Activated CD8-positive, alpha-beta T cell treated with anti-CD3 and anti-CD28 coated beads, Interleukin-2, amount 10 ng/mL, durations not matched to agents 7 days and 5 days (primary cell): ENCODE results near the gene PDE11A. TPM values are rescaled to one million over a fixed set of nuclear protein-coding genes. Genes with fewer than 3 reads are reported as not detected.

Source experiments
- ATAC-seq: fragments of 150-1000 bp; cut with Tn5 transposase; one replicate; pipeline ENCODE4 v1.10.0; 2021; ENCODE audit warnings: moderate library complexity
- CTCF ChIA-PET: fragments of 350-600 bp; sonication (Branson Sonifier 250); formaldehyde crosslinking; loops from one replicate; lab custom pipeline; 2021; ENCODE audit warnings: antibody characterized with exemption; lab: Charles Lee
- POLR2A ChIA-PET: fragments of 350-600 bp; sonication (Branson Sonifier 250); formaldehyde crosslinking; loops from one replicate; lab custom pipeline; 2021; ENCODE audit warnings: antibody characterized with exemption; lab: Charles Lee
- DNase-seq: peaks from one replicate; pipeline ENCODE4 v3.0.0-alpha.2; 2020
- H3K27ac Mint-ChIP-seq: one replicate; pipeline ENCODE4 v1.8.0; 2021; ENCODE audit warnings: mild to moderate bottlenecking, mixed read lengths
- H3K27me3 Mint-ChIP-seq: one replicate; pipeline ENCODE4 v1.8.0; 2021; ENCODE audit warnings: low read depth, mixed read lengths
- H3K36me3 Mint-ChIP-seq: one replicate; pipeline ENCODE4 v1.8.0; 2021; ENCODE audit warnings: low read depth, mixed read lengths
- H3K4me1 Mint-ChIP-seq: one replicate; pipeline ENCODE4 v1.8.0; 2021; ENCODE audit warnings: low read depth, mixed read lengths
- H3K4me3 Mint-ChIP-seq: one replicate; pipeline ENCODE4 v1.8.0; 2021; ENCODE audit warnings: mild to moderate bottlenecking, mixed read lengths
- H3K9me3 Mint-ChIP-seq: one replicate; pipeline ENCODE4 v1.8.0; 2022; ENCODE audit warnings: mixed read lengths; ENCODE audit not compliant: insufficient read depth
- total RNA-seq, 2 experiments: library from RNA; stranded (reverse); gene quantifications; one replicate each; pipeline ENCODE4 v1.2.3, GENCODE V29; 2021

The PDE11A gene
- total RNA-seq = not detected

GRCh38 chr2:178072383-178073301, at the start of gene PDE11A:
Gene PDE11A (minus strand): TSS chr2:178072777. CDS start chr2:178072437, 340 bp downstream.
- DNase-seq (peak; percentile 66), ATAC-seq (peak; percentile 94)
- ChIA-PET POLR2A (no interaction called here), CTCF (interaction anchor here (0.7 kb wide), 1 partner anchor 149 kb away, joined by 3 read pairs; no protein-coding TSS in a partner anchor)
- H3K4me1 Mint-ChIP-seq = peaks cover 9% of the 10 kb centered on the region
- no peak within 1 kb of the TSS for H3K27ac Mint-ChIP-seq
- H3K36me3 Mint-ChIP-seq = no peaks in the 10 kb centered on the region
- H3K27me3 Mint-ChIP-seq = peaks cover 49% of the 10 kb centered on the region
- peak within 1 kb of the TSS; percentile 34 for H3K4me3 Mint-ChIP-seq
- H3K9me3 Mint-ChIP-seq = no peaks in the 10 kb centered on the region

- Mint-ChIP-seq H3K36me3 (peaks cover 29% of the 10 kb centered on the region), H3K27ac (no peak overlapping the region), H3K9me3 (no peaks in the 10 kb centered on the region), H3K4me3 (no peak overlapping the region), H3K27me3 (no peaks in the 10 kb centered on the region), H3K4me1 (peaks cover 13% of the 10 kb centered on the region)
- DNase-seq (no peak), ATAC-seq (no peak)
- ChIA-PET CTCF (interaction anchor here (1.8 kb wide), 1 partner anchor 296 kb away, joined by 5 read pairs; no protein-coding TSS in a partner anchor), POLR2A (no interaction called here)
Observed at GRCh38 chr2:178119179-178119922, 46.8 kb upstream of the PDE11A start.

GRCh38 chr2:178117725-178118124, 45.1 kb upstream of the PDE11A start:
- Mint-ChIP-seq H3K27me3 (no peaks in the 10 kb centered on the region), H3K4me3 (no peak overlapping the region), H3K36me3 (peaks cover 24% of the 10 kb centered on the region), H3K9me3 (no peaks in the 10 kb centered on the region), H3K4me1 (peaks cover 28% of the 10 kb centered on the region), H3K27ac (no peak overlapping the region)
- ChIA-PET CTCF (interaction anchor here (1.1 to 1.8 kb wide), 3 partner anchors 11 to 297 kb away, joined by 3 to 5 read pairs (median 4); no protein-coding TSS in a partner anchor), POLR2A (no interaction called here)
- no peak for DNase-seq
- ATAC-seq = no peak

- H3K27me3 Mint-ChIP-seq = no peaks in the 10 kb centered on the region
- H3K4me1 Mint-ChIP-seq = peaks cover 31% of the 10 kb centered on the region
- DNase-seq (no peak), ATAC-seq (no peak)
- ChIA-PET POLR2A (no interaction called here), CTCF (interaction anchor here (1.0 to 1.3 kb wide), 3 partner anchors 9 to 299 kb away, joined by 3 to 5 read pairs (median 3); no protein-coding TSS in a partner anchor)
- no peaks in the 10 kb centered on the region for H3K9me3 Mint-ChIP-seq
- peaks cover 15% of the 10 kb centered on the region for H3K36me3 Mint-ChIP-seq
- no peak overlapping the region for H3K27ac Mint-ChIP-seq
- no peak overlapping the region for H3K4me3 Mint-ChIP-seq
Observed at GRCh38 chr2:178115271-178115670, 42.7 kb upstream of the PDE11A start.

GRCh38 chr2:178114462-178114861, 41.9 kb upstream of the PDE11A start:
- ATAC-seq (no peak), DNase-seq (no peak)
- H3K9me3 Mint-ChIP-seq = no peaks in the 10 kb centered on the region
- no peaks in the 10 kb centered on the region for H3K27me3 Mint-ChIP-seq
- peaks cover 31% of the 10 kb centered on the region for H3K4me1 Mint-ChIP-seq
- ChIA-PET POLR2A (no interaction called here), CTCF (interaction anchor here (1.1 to 1.3 kb wide), 3 partner anchors 14 to 300 kb away, joined by 4 to 5 read pairs (median 5); no protein-coding TSS in a partner anchor)
- H3K27ac Mint-ChIP-seq = peak overlapping the region; percentile 47
- H3K4me3 Mint-ChIP-seq = peak overlapping the region; percentile 28
- H3K36me3 Mint-ChIP-seq = peaks cover 15% of the 10 kb centered on the region

- H3K36me3 Mint-ChIP-seq = peaks cover 7% of the 10 kb centered on the region
- peak within 1 kb of the TSS; percentile 95 for H3K4me3 Mint-ChIP-seq
- no peaks in the 10 kb centered on the region for H3K27me3 Mint-ChIP-seq
- DNase-seq = peak; percentile 89
- H3K9me3 Mint-ChIP-seq = no peaks in the 10 kb centered on the region
- ATAC-seq = peak; percentile 95
- ChIA-PET CTCF (interaction anchor here (0.6 to 3.8 kb wide), 36 partner anchors 10 to 930 kb away, joined by 3 to 37 read pairs (median 4); no protein-coding TSS in a partner anchor), POLR2A (interaction anchor here (1.3 kb wide), 1 partner anchor 301 kb away, joined by 6 read pairs; no protein-coding TSS in a partner anchor)
- peaks cover 31% of the 10 kb centered on the region for H3K4me1 Mint-ChIP-seq
- H3K27ac Mint-ChIP-seq = peak within 1 kb of the TSS; percentile 91
Observed at GRCh38 chr2:178112202-178113152, 39.9 kb upstream of the PDE11A start, which contains the start of gene RBM45. Gene RBM45 (plus strand): TSS chr2:178112437. CDS start chr2:178112547, 110 bp downstream.

GRCh38 chr2:178111743-178112142, 39.2 kb upstream of the PDE11A start:
- Mint-ChIP-seq H3K4me3 (peak overlapping the region; percentile 95), H3K4me1 (peaks cover 31% of the 10 kb centered on the region), H3K9me3 (no peaks in the 10 kb centered on the region), H3K27ac (no peak overlapping the region), H3K27me3 (no peaks in the 10 kb centered on the region), H3K36me3 (peaks cover 5% of the 10 kb centered on the region)
- DNase-seq (no peak), ATAC-seq (no peak)
- ChIA-PET CTCF (interaction anchor here (0.6 to 3.8 kb wide), 30 partner anchors 11 to 931 kb away, joined by 3 to 37 read pairs (median 4); no protein-coding TSS in a partner anchor), POLR2A (interaction anchor here (1.3 kb wide), 1 partner anchor 302 kb away, joined by 6 read pairs; no protein-coding TSS in a partner anchor)

GRCh38 chr2:178110681-178111080, 38.1 kb upstream of the PDE11A start:
- peaks cover 2% of the 10 kb centered on the region for H3K36me3 Mint-ChIP-seq
- ATAC-seq (no peak), DNase-seq (no peak)
- CTCF ChIA-PET = interaction anchor here (0.8 to 3.8 kb wide), 9 partner anchors 9 to 308 kb away, joined by 3 to 37 read pairs (median 11); no protein-coding TSS in a partner anchor
- POLR2A ChIA-PET = no interaction called here
- no peaks in the 10 kb centered on the region for H3K9me3 Mint-ChIP-seq
- no peaks in the 10 kb centered on the region for H3K27me3 Mint-ChIP-seq
- no peak overlapping the region for H3K27ac Mint-ChIP-seq
- no peak overlapping the region for H3K4me3 Mint-ChIP-seq
- H3K4me1 Mint-ChIP-seq = peaks cover 31% of the 10 kb centered on the region

GRCh38 chr2:178109813-178110212, 37.2 kb upstream of the PDE11A start:
- H3K4me3 Mint-ChIP-seq = no peak overlapping the region
- CTCF ChIA-PET = interaction anchor here (0.8 to 3.8 kb wide), 5 partner anchors 15 to 309 kb away, joined by 3 to 35 read pairs (median 9); no protein-coding TSS in a partner anchor
- peaks cover 2% of the 10 kb centered on the region for H3K36me3 Mint-ChIP-seq
- H3K27me3 Mint-ChIP-seq = no peaks in the 10 kb centered on the region
- H3K9me3 Mint-ChIP-seq = no peaks in the 10 kb centered on the region
- H3K27ac Mint-ChIP-seq = no peak overlapping the region
- peaks cover 23% of the 10 kb centered on the region for H3K4me1 Mint-ChIP-seq
- POLR2A ChIA-PET = no interaction called here
- DNase-seq (no peak), ATAC-seq (no peak)

GRCh38 chr2:178108176-178108575, 35.6 kb upstream of the PDE11A start:
- no peak for ATAC-seq
- CTCF ChIA-PET = no interaction called here
- Mint-ChIP-seq H3K36me3 (peaks cover 2% of the 10 kb centered on the region), H3K9me3 (no peaks in the 10 kb centered on the region), H3K27me3 (no peaks in the 10 kb centered on the region), H3K4me1 (peaks cover 6% of the 10 kb centered on the region), H3K27ac (no peak overlapping the region), H3K4me3 (no peak overlapping the region)
- DNase-seq = no peak
- POLR2A ChIA-PET = no interaction called here
